Ecto neural progenitor cell (in vitro differentiated cells): ENCODE data around the gene ARPC5L.
"Not testable (repeated sequence)": the region's sequence is repeated elsewhere in the genome, so short reads cannot be mapped to it uniquely, and the experiment has no call there.

ENCODE experiments used
- DNase-seq: peaks from one replicate; pipeline ENCODE4 v3.0.0-alpha.2; 2018; ENCODE audit warnings: low spot score

Gene ARPC5L

DNA sequence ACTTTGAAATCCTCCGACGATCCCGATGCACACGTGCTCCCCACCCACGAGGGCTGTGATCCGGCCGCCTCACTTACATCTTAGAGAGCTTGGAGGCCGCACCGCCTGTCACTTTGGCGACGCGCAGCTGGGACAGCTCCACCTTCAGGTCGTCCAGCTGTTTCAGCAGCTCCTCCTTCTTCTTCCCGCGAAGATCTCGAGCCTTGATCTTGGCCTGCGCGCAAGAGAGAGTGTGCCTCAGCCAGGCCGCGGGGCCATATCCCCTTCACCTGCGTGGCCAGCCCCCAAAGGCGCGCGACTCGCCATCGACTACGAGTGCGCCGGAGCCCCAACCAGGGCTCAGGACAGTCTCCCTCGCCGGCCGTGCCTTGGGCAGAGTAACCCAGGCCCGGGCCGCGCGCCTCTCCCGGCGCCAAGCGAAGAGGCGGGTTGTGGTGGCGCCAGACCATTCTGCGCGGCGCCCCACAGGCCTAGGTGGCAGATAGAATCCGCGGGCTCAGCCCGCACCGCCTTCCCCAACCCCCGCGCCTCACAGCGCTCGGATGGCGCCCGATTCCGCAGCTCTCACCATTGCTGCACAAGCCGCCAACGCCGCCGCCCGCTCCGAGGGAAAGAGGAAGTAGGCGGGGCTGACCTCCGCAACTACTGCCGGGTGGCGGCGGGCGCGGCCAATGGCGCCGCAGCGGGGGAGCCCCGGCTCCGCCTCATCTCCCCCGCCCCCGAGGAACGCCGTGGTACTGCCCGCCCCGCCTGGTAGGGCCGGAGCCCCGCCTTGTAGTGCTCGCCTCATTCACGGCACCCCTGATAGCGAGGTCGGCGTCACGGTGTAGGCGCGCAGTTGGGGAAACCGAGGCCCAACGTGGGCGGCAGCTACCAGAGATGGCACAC is at the start of gene ARPC5L, which contains the start of gene RPL35:
TSS of gene ARPC5L (plus strand) at position 789 of the 888 bp plus-strand sequence. CDS start 7,161 bp downstream, outside the sequence.
TSS of gene RPL35 (minus strand) at position 616 of the 888 bp plus-strand sequence. CDS start at position 571, 45 bp downstream.
- DNase-seq, result peak; percentile 95

DNA sequence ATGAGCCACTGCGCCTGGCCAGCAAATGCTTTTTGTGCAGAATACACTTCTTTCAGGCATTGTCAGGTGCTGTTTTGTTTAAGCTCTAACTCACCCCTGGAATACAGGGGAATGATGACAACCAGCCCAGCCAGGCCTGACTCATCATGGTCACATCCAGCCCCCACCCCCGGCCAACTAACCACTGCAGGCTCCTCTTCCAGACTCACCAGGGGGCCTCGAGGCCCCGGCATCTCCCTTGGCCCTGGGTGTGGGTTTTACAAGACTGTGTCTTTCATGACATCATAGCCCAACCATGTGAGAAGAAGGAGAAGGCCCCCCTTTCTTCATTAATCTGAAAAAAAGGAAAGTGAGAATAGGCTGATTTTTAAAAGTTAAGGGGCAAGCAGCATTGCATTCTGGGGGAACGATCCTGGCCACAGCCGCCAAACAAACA is 49.5 kb upstream of the ARPC5L start:
- DNase-seq, result no peak

DNA sequence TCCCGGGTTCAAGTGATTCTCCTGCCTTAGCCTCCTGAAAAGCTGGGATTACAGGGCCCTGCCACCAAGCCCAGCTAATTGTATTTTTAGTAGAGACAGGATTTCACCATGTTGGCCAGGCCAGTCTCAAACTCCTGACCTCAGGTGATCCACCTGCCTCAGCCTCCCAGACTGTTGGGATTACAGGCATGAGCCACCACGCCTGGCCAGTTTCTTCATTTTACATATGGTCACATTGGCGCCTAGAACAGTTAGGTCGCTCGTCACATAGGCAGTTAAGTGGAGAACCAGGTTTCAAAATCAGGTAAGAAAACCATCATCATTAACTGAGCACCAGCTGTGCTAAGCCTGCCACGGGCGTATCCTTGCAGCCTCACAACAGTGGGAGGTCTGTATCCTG is 48.9 kb upstream of the ARPC5L start:
- DNase-seq, result no peak

DNA sequence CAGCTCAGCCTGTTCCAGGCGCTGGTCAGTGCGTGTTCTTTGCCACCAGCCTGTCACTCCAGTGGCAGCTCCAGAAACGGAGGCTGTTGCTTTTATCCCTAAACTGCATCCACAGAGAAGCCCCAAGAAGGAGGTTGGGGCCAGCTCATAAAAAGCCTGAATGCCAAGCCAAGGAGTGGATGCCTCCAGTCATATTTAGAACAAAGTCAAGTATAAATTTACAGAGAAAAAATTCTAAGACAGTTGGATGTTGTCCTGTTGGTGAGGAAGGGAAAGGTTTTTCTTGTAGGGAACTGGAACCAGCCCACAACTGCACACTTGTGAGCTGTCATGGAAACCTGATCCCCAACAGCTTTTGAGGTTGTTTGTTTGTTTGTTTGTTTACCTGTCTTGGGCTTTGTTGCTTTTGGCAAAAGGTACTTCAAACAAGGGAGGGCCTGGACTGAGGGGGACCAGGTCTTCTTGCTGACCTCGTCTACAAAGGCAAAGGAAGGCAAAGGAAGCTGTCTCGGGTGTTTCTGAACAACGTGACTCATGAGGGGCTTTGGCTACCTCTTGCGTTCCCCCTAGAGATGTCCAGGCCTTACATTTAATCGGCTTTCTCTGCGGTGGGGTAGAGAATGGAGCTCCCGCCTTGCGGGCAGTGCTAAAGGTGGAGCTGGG is 48.3 kb upstream of the ARPC5L start:
- no peak for DNase-seq

DNA sequence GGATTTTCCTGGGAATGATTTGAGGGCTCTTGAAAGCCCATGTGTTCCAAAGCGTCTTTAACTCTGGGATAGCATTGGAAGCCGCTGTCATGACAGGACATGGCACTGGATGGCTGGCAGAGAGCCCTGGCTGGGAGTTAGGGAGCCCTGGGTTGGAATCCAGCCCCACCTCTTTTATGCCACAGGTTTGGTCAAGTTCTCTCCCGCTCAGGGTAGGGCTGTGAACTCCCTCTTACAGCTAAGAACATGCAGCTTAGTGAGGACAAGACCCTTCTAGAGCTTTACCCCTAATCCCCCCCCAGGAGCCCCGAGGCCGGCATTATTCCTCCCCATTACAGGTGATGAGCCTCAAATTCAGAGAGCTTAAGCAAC is 47.8 kb upstream of the ARPC5L start:
- DNase-seq, result no peak

- no peak for DNase-seq
These were observed 46.3 kb upstream of the ARPC5L start for GRCh38 chr9:124815601-124816000.

- no peak for DNase-seq
These were observed 43.3 kb upstream of the ARPC5L start for GRCh38 chr9:124818431-124819281.

GRCh38 chr9:124820698-124821623 is 41.0 kb upstream of the ARPC5L start:
- no peak for DNase-seq

- DNase-seq, result no peak
These were observed 33.2 kb upstream of the ARPC5L start for GRCh38 chr9:124828489-124829333.

- no peak for DNase-seq
These were observed 32.6 kb upstream of the ARPC5L start for GRCh38 chr9:124829334-124829669.

DNA sequence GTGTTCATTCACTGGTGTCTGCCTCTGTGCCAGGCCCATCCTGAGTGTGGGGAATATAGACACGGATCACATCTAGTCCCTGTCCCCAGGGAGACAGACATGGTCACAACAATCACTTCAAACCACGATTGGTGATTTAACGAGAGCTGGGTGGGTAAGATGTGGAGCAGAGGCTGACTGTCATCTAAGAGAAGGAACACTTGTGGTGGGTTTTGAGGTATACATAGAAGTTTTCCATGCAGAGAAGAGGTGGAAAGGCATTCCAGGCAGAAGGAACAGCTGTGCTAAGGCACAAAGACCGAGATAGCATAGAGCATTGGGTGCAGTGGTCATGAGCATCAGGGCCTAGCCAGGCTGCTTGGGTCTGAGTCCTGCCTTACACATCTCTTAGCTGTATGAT is 31.3 kb upstream of the ARPC5L start:
- DNase-seq, result no peak

DNA sequence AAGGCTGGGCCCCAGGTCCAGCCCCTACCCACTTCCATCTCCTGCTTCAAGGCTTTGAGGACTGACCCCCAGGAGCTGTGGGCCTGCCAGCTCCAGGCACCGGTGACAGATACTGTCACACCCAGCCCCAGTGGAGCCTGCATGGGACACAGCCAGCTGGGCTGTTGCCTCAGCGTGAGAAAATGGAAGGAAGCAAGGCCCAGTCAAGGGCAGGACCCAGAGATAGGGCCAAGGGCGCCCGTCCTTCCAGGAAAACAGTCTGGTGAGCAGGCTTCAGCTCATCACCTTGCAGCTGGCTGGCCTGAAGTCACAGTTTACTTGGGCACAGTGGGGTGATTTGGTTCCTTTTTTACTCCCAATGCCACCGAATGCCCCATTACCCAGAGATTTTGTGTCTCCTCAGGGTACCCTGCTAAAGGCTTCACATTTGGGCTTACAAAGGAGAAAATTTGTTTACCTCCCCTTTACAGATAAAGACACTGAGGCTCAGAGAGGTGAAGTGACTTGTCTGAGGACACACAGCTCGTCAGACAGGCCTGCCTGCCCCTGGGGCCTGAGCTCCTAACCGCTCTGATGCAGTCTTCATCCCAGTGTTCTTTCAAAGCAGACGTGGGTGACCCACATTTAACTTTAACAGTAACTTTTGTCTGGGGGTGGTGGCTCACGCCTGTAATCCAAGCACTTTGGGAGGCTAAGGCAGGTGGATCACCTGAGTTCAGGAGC is 30.1 kb upstream of the ARPC5L start:
- no peak for DNase-seq

- DNase-seq, result no peak
These were observed 27.3 kb upstream of the ARPC5L start for GRCh38 chr9:124834591-124834990.

GRCh38 chr9:124835026-124835557 is 26.8 kb upstream of the ARPC5L start:
- DNase-seq, result no peak

DNA sequence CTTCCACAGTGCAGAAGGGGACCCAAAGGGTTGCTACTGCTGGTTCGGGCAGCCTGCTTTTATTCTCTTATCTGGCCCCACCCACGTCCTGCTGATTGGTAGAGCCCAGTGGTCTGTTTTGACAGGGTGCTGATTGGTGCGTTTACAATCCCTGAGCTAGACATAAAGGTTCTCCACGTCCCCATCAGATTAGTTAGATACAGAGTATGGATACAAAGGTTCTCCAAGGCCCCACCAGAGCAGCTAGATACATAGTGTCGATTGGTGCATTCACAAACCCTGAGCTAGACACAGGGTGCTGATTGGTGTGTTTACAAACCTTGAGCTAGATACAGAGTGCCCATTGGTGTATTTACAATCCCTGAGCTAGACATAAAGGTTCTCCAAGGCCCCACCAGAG is 23.8 kb upstream of the ARPC5L start:
- DNase-seq, result not testable (repeated sequence)

GRCh38 chr9:124838567-124839275 is 23.2 kb upstream of the ARPC5L start:
- DNase-seq, result not testable (repeated sequence)

- DNase-seq, result no peak
These were observed 22.2 kb upstream of the ARPC5L start for GRCh38 chr9:124839612-124840299.

- DNase-seq, result no peak
These were observed 21.6 kb upstream of the ARPC5L start for GRCh38 chr9:124840300-124840833.
